HepG2 (cell line): Measurements from ENCODE around the gene LTA. TPM values are rescaled to one million over a fixed set of nuclear protein-coding genes. Genes with fewer than 3 reads are reported as not detected.

Experiments used
- ARHGAP35 ChIP-seq: sonication (generic); formaldehyde crosslinking; IDR thresholded peaks from 2 replicates; pipeline ENCODE4 v1.9.0; 2022; ENCODE audit warnings: mild to moderate bottlenecking, inconsistent platforms, moderate library complexity, missing genetic modification reagents, borderline replicate concordance
- ARID3A ChIP-seq: IDR thresholded peaks from 2 replicates; pipeline ENCODE4 v1.6.1; 2012; ENCODE audit warnings: low read depth, low read length, improper control_type of control experiment
- BORCS8-MEF2B ChIP-seq: sonication (generic); formaldehyde crosslinking; IDR thresholded peaks from 2 replicates; pipeline ENCODE4 v1.8.0; 2022; ENCODE audit warnings: mild to moderate bottlenecking, missing genetic modification reagents
- CHCHD3 ChIP-seq: sonication (generic); formaldehyde crosslinking; IDR thresholded peaks from 2 replicates; pipeline ENCODE4 v1.8.0; 2022; ENCODE audit warnings: mild to moderate bottlenecking, missing genetic modification reagents, moderate library complexity
- GPBP1L1 ChIP-seq: sonication (generic); formaldehyde crosslinking; IDR thresholded peaks from 2 replicates; pipeline ENCODE4 v1.5.0; 2020; ENCODE audit warnings: mild to moderate bottlenecking, missing genetic modification reagents
- HOXD1 ChIP-seq: sonication (generic); formaldehyde crosslinking; IDR thresholded peaks from 2 replicates; pipeline ENCODE4 v1.5.0; 2020; ENCODE audit warnings: missing genetic modification reagents
- KDM1A ChIP-seq: IDR thresholded peaks from 2 replicates; pipeline ENCODE4 v1.6.1; 2016; ENCODE audit warnings: missing compliant biosample characterization
- NFE2L2 ChIP-seq: fragments of 150-350 bp; IDR thresholded peaks from 2 replicates; pipeline ENCODE4 v1.6.1; 2014; ENCODE audit warnings: low read length
- NR1H2 ChIP-seq: sonication (generic); formaldehyde crosslinking; IDR thresholded peaks from 2 replicates; pipeline ENCODE4 v1.8.1; 2022; ENCODE audit warnings: low read depth, missing genetic modification reagents, borderline replicate concordance
- RBM22 ChIP-seq: fragments of 200-400 bp; formaldehyde crosslinking; optimal IDR thresholded peaks from 2 replicates; pipeline ENCODE3; 2017; ENCODE audit warnings: mild to moderate bottlenecking, low read length, moderate library complexity
- RFXAP ChIP-seq: sonication (generic); formaldehyde crosslinking; IDR thresholded peaks from 2 replicates; pipeline ENCODE4 v1.4.0; 2020; ENCODE audit warnings: missing genetic modification reagents, borderline replicate concordance
- SRSF9 ChIP-seq: fragments of 200-400 bp; formaldehyde crosslinking; IDR thresholded peaks from 2 replicates; pipeline ENCODE4 v1.6.1; 2018; ENCODE audit warnings: borderline replicate concordance, mild to moderate bottlenecking, low read depth, low read length; ENCODE audit not compliant: insufficient read depth, poor library complexity, severe bottlenecking
- TIGD3 ChIP-seq: sonication (generic); formaldehyde crosslinking; IDR thresholded peaks from 2 replicates; pipeline ENCODE4 v1.5.1; 2020; ENCODE audit warnings: mild to moderate bottlenecking, missing genetic modification reagents, borderline replicate concordance
- ZNF841 ChIP-seq: sonication (generic); formaldehyde crosslinking; IDR thresholded peaks from 2 replicates; pipeline ENCODE4 v1.8.1; 2023; ENCODE audit warnings: missing genetic modification reagents, borderline replicate concordance
- polyA plus RNA-seq, 8 experiments: library from polyadenylated mRNA; depleted of rRNA in 3 of 8; stranded (reverse) in 7 of 8; unstranded in 1 of 8; fragments of >200 nt; fragmentation: Illumina TruSeq in 4 of 8; extraction: Trizol in 4 of 8; gene quantifications; 2 replicates each; pipeline versions ENCODE4 v1.2.1 to v1.2.3, GENCODE V29; 2011 to 2016; ENCODE audit warnings: low read depth in 4 of 8, missing spikeins in 1 of 8, mixed read lengths in 1 of 8; ENCODE audit not compliant: insufficient read depth in 1 of 8
- total RNA-seq, 5 experiments: library from RNA; depleted of rRNA; stranded (reverse); fragments of >200 nt; fragmentation: Illumina TruSeq; extraction: Trizol; gene quantifications; 2 replicates each; pipeline ENCODE4 v1.2.3, GENCODE V29; 2016; ENCODE audit warnings: low read depth in 1 of 5
- TF ChIP-seq, protein P1 (sequence below): sonication (generic); formaldehyde crosslinking; IDR thresholded peaks from 2 replicates; pipeline ENCODE4 v1.4.0; 2020; ENCODE audit warnings: missing genetic modification reagents
- TF ChIP-seq, protein P2 (sequence below): sonication (generic); formaldehyde crosslinking; IDR thresholded peaks from 2 replicates; pipeline ENCODE4 v1.4.0; 2020; ENCODE audit warnings: mild to moderate bottlenecking, missing genetic modification reagents
- TF ChIP-seq, protein P3 (sequence below): sonication (generic); formaldehyde crosslinking; IDR thresholded peaks from 2 replicates; pipeline ENCODE4 v1.5.0; 2020; ENCODE audit warnings: missing genetic modification reagents

LTA gene
- total and polyA plus RNA-seq, 2 of the 13 experiments (the other 11 are each of a cell fraction or from before 2014, with no cell fraction given) = 0.09 TPM; not detected in 1

DNA sequence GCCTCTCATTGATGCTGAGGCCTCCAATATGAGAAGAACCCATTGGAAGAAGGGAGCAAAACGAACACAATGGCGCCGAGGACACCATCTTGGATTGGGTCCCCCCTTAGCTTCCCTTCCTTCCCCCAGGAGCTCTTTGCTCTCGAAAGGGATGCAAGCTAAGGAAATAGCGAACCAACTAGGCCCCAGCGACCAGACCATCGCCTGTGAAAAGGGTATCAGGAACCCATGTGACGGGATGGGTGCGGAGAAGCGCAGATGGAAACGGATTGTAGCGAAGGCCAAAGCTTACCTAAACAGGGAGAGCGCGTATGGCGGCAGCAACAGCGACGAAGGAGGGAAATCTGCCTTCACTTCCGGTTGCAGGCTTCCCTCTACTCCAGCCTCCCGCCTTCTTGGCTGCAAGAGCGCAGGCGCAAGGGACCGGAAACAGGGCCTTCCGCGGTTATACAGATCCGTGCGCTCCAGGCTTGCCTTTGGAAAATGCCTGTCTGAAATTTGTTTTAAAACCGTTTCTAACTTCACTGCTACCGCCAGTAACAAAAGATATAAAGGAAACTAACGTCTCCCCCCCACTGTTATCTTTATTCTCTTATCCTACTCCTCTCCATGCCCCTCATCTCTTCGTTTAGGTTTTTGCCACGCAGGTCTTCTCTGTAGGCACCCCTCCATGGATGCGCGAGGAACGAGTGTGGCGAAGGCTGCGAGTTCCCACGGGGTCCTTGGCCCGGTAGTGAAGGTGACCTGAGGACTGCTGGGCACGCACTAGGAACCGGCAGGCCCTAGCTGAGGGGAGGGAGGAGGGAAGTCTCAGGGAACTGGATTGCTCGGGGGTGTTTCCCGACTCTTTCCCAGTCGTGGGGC lies 30.2 kb upstream of the LTA start, which contains the start of gene DDX39B (continued):
- TF ChIP-seq RFXAP (CRISPR knock-in tag) (peak; percentile 96), NR1H2 (CRISPR knock-in tag) (no peak), ARHGAP35 (CRISPR knock-in tag) (no peak; the same call in none of the 2 replicates), RBM22 (peak; percentile 45), HOXD1 (CRISPR knock-in tag) (peak; percentile 87), NFE2L2 (no peak), GPBP1L1 (CRISPR knock-in tag) (no peak), SRSF9 (no peak), ZNF841 (CRISPR knock-in tag) (no peak), KDM1A (CRISPR knock-in tag) (peak; percentile 23; the same call in 1 of the 2 replicates), ARID3A (0 out of 2 replicates have a peak, but pooled peaks have one; percentile 6), BORCS8-MEF2B (CRISPR knock-in tag) (peak; percentile 63; the same call in 1 of the 2 replicates), CHCHD3 (no peak), TIGD3 (CRISPR knock-in tag) (no peak)
- TF ChIP-seq, protein P1, sequence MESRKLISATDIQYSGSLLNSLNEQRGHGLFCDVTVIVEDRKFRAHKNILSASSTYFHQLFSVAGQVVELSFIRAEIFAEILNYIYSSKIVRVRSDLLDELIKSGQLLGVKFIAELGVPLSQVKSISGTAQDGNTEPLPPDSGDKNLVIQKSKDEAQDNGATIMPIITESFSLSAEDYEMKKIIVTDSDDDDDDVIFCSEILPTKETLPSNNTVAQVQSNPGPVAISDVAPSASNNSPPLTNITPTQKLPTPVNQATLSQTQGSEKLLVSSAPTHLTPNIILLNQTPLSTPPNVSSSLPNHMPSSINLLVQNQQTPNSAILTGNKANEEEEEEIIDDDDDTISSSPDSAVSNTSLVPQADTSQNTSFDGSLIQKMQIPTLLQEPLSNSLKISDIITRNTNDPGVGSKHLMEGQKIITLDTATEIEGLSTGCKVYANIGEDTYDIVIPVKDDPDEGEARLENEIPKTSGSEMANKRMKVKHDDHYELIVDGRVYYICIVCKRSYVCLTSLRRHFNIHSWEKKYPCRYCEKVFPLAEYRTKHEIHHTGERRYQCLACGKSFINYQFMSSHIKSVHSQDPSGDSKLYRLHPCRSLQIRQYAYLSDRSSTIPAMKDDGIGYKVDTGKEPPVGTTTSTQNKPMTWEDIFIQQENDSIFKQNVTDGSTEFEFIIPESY (CRISPR knock-in tag) = peak; percentile 9; the same call in 1 of the 2 replicates
- TF ChIP-seq, protein P2, sequence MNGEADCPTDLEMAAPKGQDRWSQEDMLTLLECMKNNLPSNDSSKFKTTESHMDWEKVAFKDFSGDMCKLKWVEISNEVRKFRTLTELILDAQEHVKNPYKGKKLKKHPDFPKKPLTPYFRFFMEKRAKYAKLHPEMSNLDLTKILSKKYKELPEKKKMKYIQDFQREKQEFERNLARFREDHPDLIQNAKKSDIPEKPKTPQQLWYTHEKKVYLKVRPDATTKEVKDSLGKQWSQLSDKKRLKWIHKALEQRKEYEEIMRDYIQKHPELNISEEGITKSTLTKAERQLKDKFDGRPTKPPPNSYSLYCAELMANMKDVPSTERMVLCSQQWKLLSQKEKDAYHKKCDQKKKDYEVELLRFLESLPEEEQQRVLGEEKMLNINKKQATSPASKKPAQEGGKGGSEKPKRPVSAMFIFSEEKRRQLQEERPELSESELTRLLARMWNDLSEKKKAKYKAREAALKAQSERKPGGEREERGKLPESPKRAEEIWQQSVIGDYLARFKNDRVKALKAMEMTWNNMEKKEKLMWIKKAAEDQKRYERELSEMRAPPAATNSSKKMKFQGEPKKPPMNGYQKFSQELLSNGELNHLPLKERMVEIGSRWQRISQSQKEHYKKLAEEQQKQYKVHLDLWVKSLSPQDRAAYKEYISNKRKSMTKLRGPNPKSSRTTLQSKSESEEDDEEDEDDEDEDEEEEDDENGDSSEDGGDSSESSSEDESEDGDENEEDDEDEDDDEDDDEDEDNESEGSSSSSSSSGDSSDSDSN (CRISPR knock-in tag) = peak; percentile 92
- TF ChIP-seq, protein P3, sequence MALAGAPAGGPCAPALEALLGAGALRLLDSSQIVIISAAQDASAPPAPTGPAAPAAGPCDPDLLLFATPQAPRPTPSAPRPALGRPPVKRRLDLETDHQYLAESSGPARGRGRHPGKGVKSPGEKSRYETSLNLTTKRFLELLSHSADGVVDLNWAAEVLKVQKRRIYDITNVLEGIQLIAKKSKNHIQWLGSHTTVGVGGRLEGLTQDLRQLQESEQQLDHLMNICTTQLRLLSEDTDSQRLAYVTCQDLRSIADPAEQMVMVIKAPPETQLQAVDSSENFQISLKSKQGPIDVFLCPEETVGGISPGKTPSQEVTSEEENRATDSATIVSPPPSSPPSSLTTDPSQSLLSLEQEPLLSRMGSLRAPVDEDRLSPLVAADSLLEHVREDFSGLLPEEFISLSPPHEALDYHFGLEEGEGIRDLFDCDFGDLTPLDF = peak; percentile 98
